Stomach (tissue), 4 donors: ENCODE data around the gene BCAN.

Experiments
- CTCF ChIP-seq, 7 experiments: fragments of 450-650 bp in 4 of 7; fragments of 200-600 bp in 3 of 7; sonication (generic) in 3 of 7; IDR thresholded peaks; one replicate each; pipeline ENCODE4 v1.5.1; 2016 to 2019; ENCODE audit warnings: antibody characterized with exemption in 7 of 7, control low read depth in 2 of 7, mild to moderate bottlenecking in 1 of 7
- POLR2A ChIP-seq, 4 donors: fragments of 450-650 bp; IDR thresholded peaks; one replicate each; pipeline ENCODE4 v1.6.1; 2016; ENCODE audit warnings: antibody characterized with exemption in 4 of 4, control low read depth in 2 of 4, mild to moderate bottlenecking in 1 of 4, moderate library complexity in 1 of 4
- POLR2AphosphoS5 ChIP-seq, 3 donors: sonication (generic); formaldehyde crosslinking; IDR thresholded peaks; one replicate each; pipeline ENCODE4 v1.6.1; 2016; ENCODE audit warnings: antibody characterized with exemption in 3 of 3

GRCh38 chr1:156632355-156632754 lies 9.6 kb upstream of the BCAN start:
- no peak for TF ChIP-seq POLR2A (IDR thresholded peaks at IDR 0.05)
- no peak for TF ChIP-seq POLR2AphosphoS5 (IDR thresholded peaks at IDR 0.05)
- TF ChIP-seq CTCF (IDR thresholded peaks at IDR 0.05), result no peak
